Measurements from ENCODE around the gene SENP7.
"Not testable (repeated sequence)": the region's sequence is repeated elsewhere in the genome, so short reads cannot be mapped to it uniquely, and the experiment has no call there.

Gene SENP7

DNA sequence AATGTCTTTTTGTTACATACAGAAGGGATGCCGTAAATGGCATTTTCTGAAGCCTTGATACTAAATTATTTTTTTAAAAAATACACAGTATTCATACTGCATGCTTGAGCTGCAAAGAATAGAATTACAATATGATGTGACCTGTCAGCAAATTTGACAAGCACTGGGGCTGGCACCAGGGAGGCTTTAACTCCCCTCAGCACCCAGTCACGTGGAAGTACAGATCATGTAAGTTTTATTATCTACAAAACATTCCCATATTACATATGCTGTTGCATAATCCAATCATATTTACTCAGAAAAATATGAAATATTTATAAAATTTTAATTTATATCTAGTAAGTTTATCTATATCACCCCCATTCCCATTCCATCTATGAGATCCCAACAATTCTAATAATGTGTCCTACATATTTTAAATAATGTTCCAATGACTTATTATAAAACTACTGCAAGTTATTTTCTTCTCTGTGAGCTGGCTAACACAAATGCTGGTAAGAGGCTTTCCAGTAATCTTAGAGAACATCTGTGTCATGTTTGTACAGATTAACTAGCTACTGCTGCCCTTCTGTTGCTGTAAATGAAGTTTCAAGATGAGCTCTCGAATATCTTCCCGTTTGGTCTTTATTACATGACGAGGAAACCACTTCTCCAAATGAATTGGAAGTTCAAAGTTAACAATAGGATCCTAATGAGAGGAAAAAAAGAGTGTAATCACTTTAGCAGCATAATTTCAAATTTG is 187.4 kb downstream of the SENP7 start:
- peak; percentile 55 for DNase-seq (ENCODE audit: low read depth)

DNA sequence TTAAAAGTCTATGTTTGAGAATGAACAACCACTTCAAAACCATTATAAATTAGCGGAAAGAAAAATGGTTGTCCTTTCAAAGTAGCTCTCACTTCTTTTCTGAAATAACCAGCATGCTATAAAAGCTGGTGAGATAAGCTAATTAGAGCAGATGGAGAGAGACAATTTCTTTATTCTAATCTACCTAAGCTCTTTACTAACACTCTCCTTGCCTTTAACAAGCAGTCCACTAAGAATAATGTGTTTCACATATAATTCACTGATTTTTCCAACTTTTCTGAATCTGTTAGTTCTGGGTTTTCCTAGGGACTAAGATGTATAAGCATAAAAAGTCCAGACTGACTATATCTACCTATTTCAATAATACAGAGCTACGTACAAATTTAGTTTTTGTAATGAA is 192.5 kb downstream of the SENP7 start, which contains the start of gene IMPG2:
Gene IMPG2 (minus strand): TSS at position 101 of the 400 bp plus-strand sequence. CDS start 203 bp downstream, outside the sequence.
- DNase-seq (ENCODE audit: low read depth) = no peak

DNA sequence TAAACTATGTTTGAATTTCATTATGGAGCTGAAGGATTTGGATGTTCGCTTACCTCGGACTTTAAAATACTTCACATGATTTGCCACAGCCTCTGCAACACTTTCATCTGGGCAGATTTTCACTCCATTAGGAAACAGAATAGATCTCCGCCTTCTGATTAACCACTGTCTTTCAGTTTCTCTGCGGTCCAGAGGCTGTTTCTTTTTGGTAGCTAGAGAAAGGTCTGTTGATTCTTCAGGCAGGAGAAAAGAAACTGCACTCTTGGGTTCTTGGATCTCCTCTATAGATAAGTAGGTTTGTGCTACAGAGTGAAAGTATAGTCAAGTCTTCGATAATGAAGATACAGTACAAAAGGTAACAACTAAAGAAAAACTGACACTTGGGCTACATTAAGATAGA is 193.5 kb downstream of the SENP7 start:
- DNase-seq (ENCODE audit: low read depth) = no peak

DNA sequence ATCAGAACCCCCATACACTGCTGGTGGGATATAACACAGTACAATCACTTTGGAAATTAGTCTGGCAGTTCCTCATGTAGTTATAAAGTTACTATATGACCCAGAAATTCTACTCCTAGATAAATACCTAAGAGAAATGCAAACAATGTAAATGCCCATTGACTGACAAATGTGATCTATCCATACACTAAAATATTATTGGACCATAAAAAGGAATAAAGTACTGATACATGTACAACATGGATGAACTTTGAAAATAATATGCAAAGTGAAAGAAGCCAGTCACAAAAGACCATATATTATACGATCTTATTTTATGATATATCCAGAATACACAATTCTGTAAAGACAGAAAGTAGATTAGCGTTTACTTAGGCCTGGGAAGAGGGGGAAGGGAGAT is 200.5 kb downstream of the SENP7 start:
- no peak for DNase-seq (ENCODE audit: low read depth)

DNA sequence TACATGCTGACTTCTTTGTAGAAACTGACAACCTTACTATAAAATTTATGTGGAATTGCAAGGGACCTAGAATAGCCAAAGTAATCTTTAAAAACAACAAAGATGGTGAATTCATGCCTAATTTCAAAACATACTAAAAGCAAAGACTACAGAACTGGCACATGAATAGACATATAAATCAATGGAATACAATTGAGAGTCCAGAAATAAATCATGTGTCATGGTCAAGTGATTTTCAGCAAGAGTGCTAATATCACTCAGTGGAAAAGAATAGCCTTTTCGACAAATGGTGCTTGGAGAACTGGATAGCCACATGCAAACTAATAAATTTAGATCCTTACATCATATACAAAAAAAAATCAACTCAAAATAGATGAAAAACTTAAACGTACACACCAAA is 201.3 kb downstream of the SENP7 start:
- no peak for DNase-seq (ENCODE audit: low read depth)

DNA sequence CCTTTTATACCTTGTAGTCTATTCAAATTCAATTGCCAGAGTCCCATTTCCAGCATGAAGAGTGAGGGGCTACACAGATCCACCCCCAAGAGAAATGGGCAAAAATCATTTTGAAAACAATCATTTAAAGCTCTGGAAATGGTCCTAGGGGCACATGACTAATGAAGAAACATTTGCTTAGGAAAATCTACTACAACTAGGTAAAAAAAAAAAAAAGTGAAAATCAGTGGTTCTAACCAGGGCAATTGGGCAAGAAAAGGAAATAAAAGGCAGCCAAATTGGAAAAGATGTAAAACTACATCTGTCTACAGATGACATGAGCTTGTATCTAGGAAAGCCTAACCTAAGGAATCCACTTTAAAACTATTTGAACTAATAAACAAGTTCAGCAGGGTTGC is 202.0 kb downstream of the SENP7 start:
- DNase-seq (ENCODE audit: low read depth) = no peak

DNA sequence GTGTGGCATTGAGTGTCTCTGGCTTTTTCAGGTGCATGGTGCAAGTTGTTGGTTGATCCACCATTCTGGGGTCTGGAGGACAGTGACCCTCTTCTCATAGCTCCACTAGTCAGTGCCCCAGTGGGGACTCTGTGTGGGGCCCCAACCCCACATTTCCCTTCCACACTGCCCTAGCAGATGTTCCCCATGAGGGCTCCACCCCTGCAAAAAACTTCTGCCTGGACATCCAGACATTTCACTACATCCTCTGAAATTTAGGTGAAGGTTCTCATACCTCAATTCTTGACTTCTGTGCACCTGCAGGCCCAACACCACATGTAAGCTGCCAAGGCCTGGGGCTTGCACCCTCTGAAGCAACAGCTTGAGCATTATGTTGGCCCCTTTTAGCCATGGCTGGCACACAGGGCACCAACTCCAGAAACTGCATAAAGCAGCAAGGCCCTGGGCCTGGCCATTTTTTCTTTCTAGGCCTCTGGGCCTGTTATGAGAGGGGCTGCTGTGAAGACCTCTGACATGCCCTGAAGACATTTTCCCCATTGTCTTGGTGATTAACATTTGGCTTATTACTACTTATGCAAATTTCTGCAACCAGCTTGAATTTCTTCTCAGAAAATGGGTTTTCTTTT is 204.8 kb downstream of the SENP7 start:
- DNase-seq (ENCODE audit: low read depth) = not testable (repeated sequence)

DNA sequence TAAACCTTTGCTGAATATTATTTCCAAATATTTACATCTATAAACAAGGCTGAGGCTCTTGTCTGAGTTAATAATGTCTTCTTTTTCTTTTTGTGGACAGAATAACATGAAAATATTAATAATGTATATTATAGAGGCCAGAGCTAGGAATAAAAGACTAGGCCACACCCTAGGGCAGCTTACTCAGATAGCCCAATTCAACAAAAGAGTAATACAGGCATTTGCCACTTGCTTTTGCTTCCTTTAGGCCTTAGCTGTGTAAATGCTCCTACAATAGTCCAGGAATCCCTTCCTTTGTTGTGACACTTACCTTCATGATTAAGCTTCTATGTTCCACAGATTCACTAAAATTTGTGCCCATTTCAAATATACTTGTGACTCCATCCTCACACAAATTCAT is 209.2 kb downstream of the SENP7 start:
- no peak for DNase-seq (ENCODE audit: low read depth)

DNA sequence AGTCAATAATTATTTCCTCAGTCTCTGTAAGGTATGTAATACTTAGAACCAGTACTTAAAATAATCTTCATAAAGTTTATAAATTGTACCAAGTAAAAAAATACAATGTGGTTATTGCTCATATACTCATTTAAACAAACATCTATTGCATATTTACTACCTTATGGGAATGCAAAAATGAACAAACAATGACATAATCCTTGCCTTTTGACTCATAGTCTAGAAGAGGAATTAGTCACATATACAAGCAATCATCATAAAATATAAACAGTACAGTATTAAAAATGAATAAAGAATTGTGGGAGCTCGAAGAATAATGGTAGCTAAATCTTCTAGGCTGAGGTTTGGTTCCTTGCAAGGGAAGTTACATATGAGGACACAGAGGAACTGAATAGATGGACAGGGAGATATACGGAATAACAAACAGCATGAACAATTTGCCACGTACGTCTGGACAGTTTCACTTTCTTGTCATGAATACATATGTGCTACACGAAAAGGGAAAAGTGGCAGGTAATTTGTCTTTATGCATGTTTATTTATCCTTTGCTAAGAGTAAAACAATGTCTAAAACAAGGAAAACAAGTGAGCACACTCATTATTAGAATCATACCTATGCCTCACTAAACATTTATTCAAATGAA is 209.8 kb downstream of the SENP7 start:
- DNase-seq (ENCODE audit: low read depth) = peak; percentile 75

DNA sequence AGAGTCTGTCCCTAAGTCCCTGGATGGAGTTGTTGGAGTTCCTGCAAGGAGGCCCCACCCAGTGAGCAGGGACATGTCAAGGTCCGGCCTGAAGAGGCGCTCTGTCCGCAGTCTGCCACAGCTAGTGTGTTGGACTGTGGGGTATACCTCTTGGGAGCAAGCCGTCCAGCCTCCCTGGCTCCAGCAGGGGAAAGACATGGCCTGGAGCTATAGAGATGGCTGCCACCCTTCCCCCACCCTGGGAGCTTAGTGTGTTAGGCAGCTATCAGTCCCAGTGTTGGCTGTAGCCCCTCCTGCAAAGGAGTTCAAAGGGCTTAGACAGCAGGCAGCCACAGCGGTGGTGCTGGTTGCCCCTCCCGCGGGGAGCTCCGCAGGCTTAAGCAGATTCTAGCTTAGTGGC is 212.9 kb downstream of the SENP7 start:
- DNase-seq (ENCODE audit: low read depth) = no peak

DNA sequence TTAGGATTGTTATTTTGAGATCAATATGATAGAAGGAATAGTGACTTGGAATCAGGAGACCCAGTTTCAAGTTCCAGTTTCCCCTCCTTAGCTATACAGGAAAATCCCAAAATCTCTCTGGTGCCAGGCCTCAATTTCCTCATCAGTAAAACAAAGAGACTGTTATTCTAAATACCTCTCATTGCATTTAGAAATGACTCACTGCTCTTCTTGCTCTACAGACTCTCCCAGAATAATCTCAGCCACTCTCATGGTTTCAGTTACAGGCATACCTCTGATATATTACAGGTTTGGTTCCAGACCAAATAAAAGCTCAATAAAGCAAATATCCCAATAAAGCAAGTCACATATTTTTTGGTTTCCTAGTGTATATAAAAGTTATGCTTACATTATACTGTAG is 221.0 kb downstream of the SENP7 start:
- peak; percentile 50 for DNase-seq (ENCODE audit: low read depth)

DNA sequence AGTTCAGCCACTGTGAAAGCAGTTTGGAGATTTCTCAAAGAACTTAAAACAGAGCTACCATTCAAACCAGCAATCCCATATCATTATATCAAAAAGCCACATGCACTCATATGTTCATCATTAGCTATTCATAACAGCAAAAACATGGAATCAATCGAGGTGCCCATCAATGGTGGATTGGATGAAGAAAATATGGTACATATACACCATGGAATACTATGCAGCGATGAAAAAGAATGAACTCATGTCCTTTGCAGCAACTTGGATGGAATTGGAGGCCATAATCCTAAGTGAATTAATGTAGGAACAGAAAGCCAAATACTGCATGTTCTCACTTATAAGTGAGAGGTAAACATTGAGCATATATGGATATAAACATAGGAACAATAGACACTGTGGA is 224.7 kb downstream of the SENP7 start:
- no peak for DNase-seq (ENCODE audit: low read depth)

DNA sequence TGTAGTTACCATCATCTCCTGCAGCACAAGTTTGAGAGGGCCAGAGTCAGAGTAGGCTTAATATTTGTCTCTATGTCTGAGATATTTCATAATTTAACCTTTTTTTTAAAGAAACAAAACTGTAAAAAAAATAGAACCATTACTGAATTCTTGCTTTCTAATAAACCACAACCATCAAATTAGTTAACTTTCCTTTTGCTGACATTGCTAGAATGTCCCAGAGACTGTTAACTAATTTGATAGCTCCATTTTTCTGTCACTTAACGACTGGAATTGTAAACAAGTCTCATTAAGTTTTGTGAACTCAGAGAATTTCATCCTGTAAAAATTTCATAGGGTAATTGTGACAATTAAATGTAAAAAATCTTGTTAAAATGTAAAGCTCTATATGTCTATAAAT is 228.3 kb downstream of the SENP7 start:
- DNase-seq (ENCODE audit: low read depth) = no peak

DNA sequence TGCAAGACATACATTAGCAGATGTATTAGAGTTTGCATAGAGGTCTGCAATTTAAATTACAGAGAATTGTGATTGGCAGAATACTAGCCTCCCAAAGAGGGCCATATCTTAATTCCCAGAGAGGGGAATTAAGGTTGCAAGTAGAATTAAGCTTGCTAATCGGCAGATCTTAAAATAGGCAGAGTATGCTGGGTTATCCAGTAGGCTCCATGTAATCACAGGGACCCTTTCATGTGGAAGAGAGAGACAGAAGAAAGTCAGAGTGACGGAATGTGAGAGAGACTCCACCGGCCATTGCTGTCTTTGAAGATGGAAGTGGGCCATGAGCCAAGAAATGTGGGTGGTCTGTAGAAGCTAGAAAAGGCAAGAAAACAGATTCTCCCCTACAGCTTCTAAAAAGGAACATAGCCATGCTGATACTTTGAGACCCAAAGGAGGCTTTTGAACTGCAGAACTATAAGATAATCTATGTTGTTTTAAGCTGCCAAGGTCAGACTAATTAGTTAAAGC is 231.4 kb downstream of the SENP7 start:
- DNase-seq (ENCODE audit: low read depth) = no peak

DNA sequence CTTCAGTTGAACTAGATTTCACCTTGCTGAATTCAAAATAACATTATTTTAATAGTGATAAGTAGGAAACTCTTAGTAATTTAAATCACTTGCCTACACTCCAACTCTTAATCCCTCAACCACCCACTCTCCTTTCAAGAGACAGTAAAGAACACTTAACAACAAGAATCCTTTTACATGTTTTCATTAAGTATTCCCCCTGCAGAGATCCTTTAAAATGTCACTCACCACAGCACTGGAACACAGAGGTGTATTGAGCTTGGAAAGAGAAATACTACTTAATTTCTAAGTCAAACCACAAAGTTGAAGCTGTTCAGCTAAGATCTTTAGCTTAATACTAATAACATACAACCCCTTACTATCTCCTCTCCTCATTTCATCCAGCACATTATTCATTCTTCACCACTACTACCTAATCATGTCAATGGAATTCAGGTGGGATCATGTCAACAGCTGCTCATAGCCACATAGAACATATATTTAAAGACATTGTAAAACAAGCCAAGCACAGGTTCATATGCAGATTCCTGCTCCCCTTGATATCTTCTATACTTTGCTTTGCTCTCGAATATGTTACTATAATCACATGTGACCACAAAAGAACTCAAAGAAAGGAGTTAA is 233.1 kb downstream of the SENP7 start:
- DNase-seq (ENCODE audit: low read depth) = peak; percentile 52

DNA sequence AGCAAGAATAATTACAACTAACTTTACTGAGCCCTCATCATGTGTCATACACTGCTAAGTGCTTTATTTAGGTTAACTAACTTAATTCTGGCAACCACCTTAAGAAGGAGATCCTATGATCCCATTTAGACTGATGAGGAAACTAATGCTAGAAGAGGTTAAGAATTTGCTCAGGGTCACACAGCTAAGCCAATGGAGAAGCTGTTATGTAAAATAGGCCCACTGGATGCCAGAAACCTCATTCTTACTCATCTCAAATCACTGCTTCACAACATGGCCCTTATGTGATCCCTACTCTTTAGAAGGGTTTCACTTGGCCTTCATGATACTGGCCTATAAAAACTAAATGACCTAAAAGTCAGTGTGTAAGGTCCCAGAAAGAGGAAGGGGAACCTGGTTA is 233.8 kb downstream of the SENP7 start:
- DNase-seq (ENCODE audit: low read depth) = peak; percentile 50

DNA sequence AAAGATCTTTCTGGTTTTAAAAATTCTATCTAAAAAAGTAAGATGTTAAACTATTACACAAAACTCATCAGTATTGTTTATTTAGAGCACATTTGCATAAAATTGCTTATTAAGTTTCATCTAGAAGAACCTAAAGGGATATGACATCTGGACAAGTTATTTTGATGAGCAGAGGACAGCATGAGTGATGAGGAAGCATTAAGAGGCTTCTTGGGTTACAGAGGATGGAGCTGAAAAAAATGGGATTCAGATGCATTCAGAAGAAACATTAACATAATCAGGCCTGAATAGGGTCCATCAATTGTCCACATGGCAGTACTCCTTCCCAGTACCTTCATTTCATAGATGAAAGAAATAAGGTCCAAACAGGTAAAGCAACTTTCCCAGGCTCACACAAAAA is 234.3 kb downstream of the SENP7 start:
- DNase-seq (ENCODE audit: low read depth) = no peak
